Hepatocyte (in vitro differentiated cells): Measurements from ENCODE around the gene CD37. TPM values are rescaled to one million over a fixed set of nuclear protein-coding genes. Genes with fewer than 3 reads are reported as not detected.

Experiments
- DNase-seq: peaks from one replicate; pipeline ENCODE4 v3.0.0-alpha.2; 2016; ENCODE audit warnings: low spot score
- H2AFZ ChIP-seq: fragments of 200-600 bp; sonication (generic); 2 replicates; pipeline ENCODE4 v1.6.0; 2016; ENCODE audit warnings: antibody characterized with exemption, mild to moderate bottlenecking
- H3K27ac ChIP-seq: fragments of 200-600 bp; sonication (generic); 2 replicates; pipeline ENCODE4 v1.5.1; 2016; ENCODE audit warnings: mild to moderate bottlenecking
- H3K27me3 ChIP-seq: fragments of 200-600 bp; sonication (generic); 2 replicates; pipeline ENCODE4 v1.6.1; 2016
- H3K36me3 ChIP-seq: fragments of 200-600 bp; sonication (generic); replicated peaks from 2 replicates; pipeline ENCODE4 v1.5.1; 2016; ENCODE audit warnings: low read depth; ENCODE audit not compliant: insufficient read depth
- H3K4me1 ChIP-seq: fragments of 200-600 bp; sonication (generic); 2 replicates; pipeline ENCODE4 v1.5.1; 2016; ENCODE audit warnings: mild to moderate bottlenecking, moderate library complexity; ENCODE audit not compliant: insufficient read depth
- H3K4me2 ChIP-seq: fragments of 200-600 bp; sonication (generic); 2 replicates; pipeline ENCODE4 v1.6.0; 2016
- H3K4me3 ChIP-seq: fragments of 200-600 bp; sonication (generic); 2 replicates; pipeline ENCODE4 v1.5.1; 2016; ENCODE audit warnings: mild to moderate bottlenecking
- H3K79me2 ChIP-seq: fragments of 200-600 bp; sonication (generic); 2 replicates; pipeline ENCODE4 v1.6.0; 2017; ENCODE audit warnings: mild to moderate bottlenecking
- H3K9me2 ChIP-seq: fragments of 200-600 bp; sonication (generic); replicated peaks from 2 replicates; pipeline ENCODE4 v1.6.0; 2017; ENCODE audit warnings: mild to moderate bottlenecking; ENCODE audit not compliant: insufficient read depth
- H3K9me3 ChIP-seq: fragments of 200-600 bp; sonication (generic); 2 replicates; pipeline ENCODE4 v1.5.1; 2016; ENCODE audit warnings: low read depth, mild to moderate bottlenecking
- H4K20me1 ChIP-seq: fragments of 200-600 bp; sonication (generic); 2 replicates; pipeline ENCODE4 v1.6.0; 2016; ENCODE audit warnings: mild to moderate bottlenecking; ENCODE audit not compliant: insufficient read depth, poor library complexity, severe bottlenecking
- EZH2 ChIP-seq: fragments of 200-600 bp; sonication (generic); IDR thresholded peaks from 2 replicates; pipeline ENCODE4 v1.6.1; 2016; ENCODE audit warnings: antibody characterized with exemption, mild to moderate bottlenecking, borderline replicate concordance
- EZH2phosphoT487 ChIP-seq: fragments of 200-600 bp; sonication (generic); IDR thresholded peaks from one replicate; pipeline ENCODE4 v1.6.1; 2018; ENCODE audit warnings: antibody characterized with exemption, mild to moderate bottlenecking, low read depth, moderate library complexity; ENCODE audit not compliant: unreplicated experiment, severe bottlenecking
- WGBS: methylation state at CpG from one replicate; pipeline ENCODE4 v1.1.6; 2016; ENCODE audit warnings: low lambda C conversion rate; ENCODE audit errors: missing lambda C conversion rate; 5-methylcytosine and 5-hydroxymethylcytosine counted together
- polyA plus RNA-seq: library from polyadenylated mRNA; unstranded; fragments of >200 nt; fragmentation: Nextera tagmentation; extraction: Ambion mirVana; gene quantifications from 2 replicates; pipeline ENCODE4 v1.2.1, GENCODE V29; 2016
- total RNA-seq: library from RNA; depleted of rRNA; stranded (reverse); fragments of >200 nt; gene quantifications from 2 replicates; pipeline ENCODE4 v1.2.3, GENCODE V29; 2014
- TF ChIP-seq, protein P1 (sequence below): fragments of 200-600 bp; sonication (generic); IDR thresholded peaks from 2 replicates; pipeline ENCODE4 v1.5.1; 2016; ENCODE audit warnings: antibody characterized with exemption, mild to moderate bottlenecking; ENCODE audit not compliant: poor library complexity

CD37 gene
- total and polyA plus RNA-seq, 2 experiments from 2014 or later: 0.27 to 12.4 TPM

GRCh38 chr19:49355909-49356353, 20.7 kb downstream of the CD37 start:
- no peak overlapping the region for H3K27ac ChIP-seq
- no peak for TF ChIP-seq EZH2phosphoT487
- no peak for TF ChIP-seq EZH2
- TF ChIP-seq, protein P1, sequence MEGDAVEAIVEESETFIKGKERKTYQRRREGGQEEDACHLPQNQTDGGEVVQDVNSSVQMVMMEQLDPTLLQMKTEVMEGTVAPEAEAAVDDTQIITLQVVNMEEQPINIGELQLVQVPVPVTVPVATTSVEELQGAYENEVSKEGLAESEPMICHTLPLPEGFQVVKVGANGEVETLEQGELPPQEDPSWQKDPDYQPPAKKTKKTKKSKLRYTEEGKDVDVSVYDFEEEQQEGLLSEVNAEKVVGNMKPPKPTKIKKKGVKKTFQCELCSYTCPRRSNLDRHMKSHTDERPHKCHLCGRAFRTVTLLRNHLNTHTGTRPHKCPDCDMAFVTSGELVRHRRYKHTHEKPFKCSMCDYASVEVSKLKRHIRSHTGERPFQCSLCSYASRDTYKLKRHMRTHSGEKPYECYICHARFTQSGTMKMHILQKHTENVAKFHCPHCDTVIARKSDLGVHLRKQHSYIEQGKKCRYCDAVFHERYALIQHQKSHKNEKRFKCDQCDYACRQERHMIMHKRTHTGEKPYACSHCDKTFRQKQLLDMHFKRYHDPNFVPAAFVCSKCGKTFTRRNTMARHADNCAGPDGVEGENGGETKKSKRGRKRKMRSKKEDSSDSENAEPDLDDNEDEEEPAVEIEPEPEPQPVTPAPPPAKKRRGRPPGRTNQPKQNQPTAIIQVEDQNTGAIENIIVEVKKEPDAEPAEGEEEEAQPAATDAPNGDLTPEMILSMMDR: no peak

GRCh38 chr19:49356382-49356781, 21.2 kb downstream of the CD37 start:
- H3K27ac ChIP-seq: no peak overlapping the region
- peaks cover 3% of the 10 kb centered on the region for H4K20me1 ChIP-seq
- peaks cover 32% of the 10 kb centered on the region for H3K79me2 ChIP-seq
- H3K4me2 ChIP-seq: peak overlapping the region; percentile 9
- H3K4me1 ChIP-seq: no peaks in the 10 kb centered on the region
- 69% methylated on average over 5 of the region's 7 CpGs for WGBS
- no peaks in the 10 kb centered on the region for H3K36me3 ChIP-seq
- no peak overlapping the region for H2AFZ ChIP-seq
- H3K9me3 ChIP-seq: no peaks in the 10 kb centered on the region
- H3K27me3 ChIP-seq: no peaks in the 10 kb centered on the region
- no peaks in the 10 kb centered on the region for H3K9me2 ChIP-seq
- TF ChIP-seq, protein P1: no peak
- TF ChIP-seq EZH2phosphoT487: no peak
- no peak for TF ChIP-seq EZH2
- DNase-seq: no peak
- H3K4me3 ChIP-seq: no peak overlapping the region

More at GRCh38 chr19:49355909-49356353, 20.7 kb downstream of the CD37 start:
- H3K4me1 ChIP-seq: no peaks in the 10 kb centered on the region
- H3K9me3 ChIP-seq: no peaks in the 10 kb centered on the region
- H3K9me2 ChIP-seq: no peaks in the 10 kb centered on the region
- H2AFZ ChIP-seq: no peak overlapping the region
- DNase-seq: no peak
- no peaks in the 10 kb centered on the region for H3K36me3 ChIP-seq
- WGBS: 82% methylated on average over 6 of the region's 12 CpGs
- peak overlapping the region; percentile 9 for H3K4me2 ChIP-seq
- H3K4me3 ChIP-seq: no peak overlapping the region
- H3K27me3 ChIP-seq: no peaks in the 10 kb centered on the region
- H4K20me1 ChIP-seq: peaks cover 3% of the 10 kb centered on the region
- peaks cover 29% of the 10 kb centered on the region for H3K79me2 ChIP-seq

- peaks cover 3% of the 10 kb centered on the region for H4K20me1 ChIP-seq
- H3K9me2 ChIP-seq: no peaks in the 10 kb centered on the region
- 88% methylated on average over 9 of the region's 9 CpGs for WGBS
These were observed 22.0 kb downstream of the CD37 start for GRCh38 chr19:49357186-49357585.

More at GRCh38 chr19:49357186-49357585, 22.0 kb downstream of the CD37 start:
- Histone ChIP-seq H3K27me3 (no peaks in the 10 kb centered on the region), H3K27ac (no peak overlapping the region), H3K36me3 (no peaks in the 10 kb centered on the region), H3K4me2 (peak overlapping the region; percentile 9), H3K79me2 (peaks cover 38% of the 10 kb centered on the region), H2AFZ (no peak overlapping the region), H3K9me3 (no peaks in the 10 kb centered on the region), H3K4me3 (no peak overlapping the region), H3K4me1 (no peaks in the 10 kb centered on the region)
- DNase-seq: no peak
- TF ChIP-seq, protein P1: no peak
- TF ChIP-seq EZH2phosphoT487 (no peak), EZH2 (no peak)
